Measurements from ENCODE around the gene FARP1.

FARP1 gene

DNA sequence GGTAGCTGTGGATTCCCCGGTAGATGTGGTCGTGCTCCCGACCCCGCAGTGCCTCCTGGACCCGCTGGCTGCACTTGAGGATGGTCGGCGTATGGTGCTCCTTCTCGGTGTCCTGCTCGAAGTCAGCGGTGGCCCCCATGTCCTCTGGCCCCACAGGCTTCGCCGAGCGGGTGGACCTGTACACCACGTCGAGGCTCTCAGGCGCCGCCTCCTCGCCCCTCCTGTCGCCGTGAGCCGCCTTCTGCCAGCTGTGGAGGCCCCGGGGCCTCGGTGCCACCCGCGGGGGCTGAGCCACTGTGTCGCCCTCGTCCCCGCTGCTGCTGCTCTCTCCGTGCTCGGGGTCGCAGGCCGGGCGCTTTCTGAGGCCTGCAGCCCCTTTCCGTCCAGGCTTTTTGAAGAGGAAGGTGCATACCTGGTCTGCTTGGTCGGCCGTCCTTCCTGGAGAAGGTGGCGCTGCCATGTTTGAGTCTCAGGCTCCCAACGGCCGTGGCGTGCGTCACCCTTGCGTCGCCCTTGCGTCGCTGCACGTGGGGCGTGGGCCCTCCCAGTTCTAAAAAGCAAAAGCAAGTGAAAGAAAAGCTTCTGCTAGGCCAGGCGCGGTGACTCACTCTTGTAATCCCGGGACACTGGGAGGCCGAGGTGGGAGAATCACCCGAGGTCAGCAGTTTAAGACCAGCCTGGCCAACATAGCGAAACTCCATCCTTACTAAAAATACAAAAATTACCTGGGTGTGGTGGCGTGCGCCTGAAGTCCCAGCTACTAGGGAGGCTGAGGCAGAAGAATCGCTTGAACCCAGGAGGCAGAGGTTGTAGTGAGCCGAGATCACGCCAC, 34.1 kb downstream of the FARP1 start, which contains the start of gene RNF113B:
Gene RNF113B, minus strand, starts transcription at position 493 of the 832 bp plus-strand sequence. Its CDS starts 33 bp downstream, at position 460.
- TF ChIP-seq, protein P1, sequence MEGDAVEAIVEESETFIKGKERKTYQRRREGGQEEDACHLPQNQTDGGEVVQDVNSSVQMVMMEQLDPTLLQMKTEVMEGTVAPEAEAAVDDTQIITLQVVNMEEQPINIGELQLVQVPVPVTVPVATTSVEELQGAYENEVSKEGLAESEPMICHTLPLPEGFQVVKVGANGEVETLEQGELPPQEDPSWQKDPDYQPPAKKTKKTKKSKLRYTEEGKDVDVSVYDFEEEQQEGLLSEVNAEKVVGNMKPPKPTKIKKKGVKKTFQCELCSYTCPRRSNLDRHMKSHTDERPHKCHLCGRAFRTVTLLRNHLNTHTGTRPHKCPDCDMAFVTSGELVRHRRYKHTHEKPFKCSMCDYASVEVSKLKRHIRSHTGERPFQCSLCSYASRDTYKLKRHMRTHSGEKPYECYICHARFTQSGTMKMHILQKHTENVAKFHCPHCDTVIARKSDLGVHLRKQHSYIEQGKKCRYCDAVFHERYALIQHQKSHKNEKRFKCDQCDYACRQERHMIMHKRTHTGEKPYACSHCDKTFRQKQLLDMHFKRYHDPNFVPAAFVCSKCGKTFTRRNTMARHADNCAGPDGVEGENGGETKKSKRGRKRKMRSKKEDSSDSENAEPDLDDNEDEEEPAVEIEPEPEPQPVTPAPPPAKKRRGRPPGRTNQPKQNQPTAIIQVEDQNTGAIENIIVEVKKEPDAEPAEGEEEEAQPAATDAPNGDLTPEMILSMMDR (IDR thresholded peaks at IDR 0.05; ENCODE audit: insufficient read depth, low read length, poor library complexity, severe bottlenecking) = no peak

DNA sequence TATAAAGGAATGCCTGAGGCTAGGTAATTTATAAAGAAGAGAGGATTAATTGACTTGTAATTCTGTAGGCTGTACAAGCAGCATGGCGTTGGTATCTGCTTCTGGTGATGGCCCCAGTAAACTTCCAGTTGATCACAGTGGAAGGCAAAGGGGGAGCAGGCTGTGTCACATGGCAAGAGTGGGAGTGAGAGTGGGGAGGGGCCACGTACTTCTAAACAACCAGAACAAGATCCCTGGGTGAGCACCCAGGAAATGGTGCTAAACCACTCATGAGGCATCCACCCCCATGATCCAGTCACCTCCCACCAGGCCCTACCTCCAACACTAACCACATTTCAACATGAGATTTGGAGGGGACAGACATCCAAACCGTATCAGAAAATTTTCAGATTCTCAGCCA, 37.2 kb downstream of the FARP1 start:
- TF ChIP-seq, protein P1 (IDR thresholded peaks at IDR 0.05; ENCODE audit: insufficient read depth, low read length, poor library complexity, severe bottlenecking) = no peak
- no peak for DNase-seq (ENCODE audit: extremely low read depth, insufficient read length)
- no peaks in the 10 kb centered on the region for H3K36me3 ChIP-seq (ENCODE audit: control insufficient read depth, insufficient read depth, low read length)
- H3K27me3 ChIP-seq (replicated peaks; ENCODE audit: control insufficient read depth, insufficient read depth, low read length) = no peaks in the 10 kb centered on the region
- H3K4me3 ChIP-seq (replicated peaks; ENCODE audit: low read depth, low read length) = no peak overlapping the region

More for the DNA sequence above, 34.1 kb downstream of the FARP1 start, which contains the start of gene RNF113B:
- Histone ChIP-seq H3K4me3 (replicated peaks; ENCODE audit: low read depth, low read length) (no peak within 1 kb of the TSS), H3K36me3 (ENCODE audit: control insufficient read depth, insufficient read depth, low read length) (no peaks in the 10 kb centered on the region), H3K27me3 (replicated peaks; ENCODE audit: control insufficient read depth, insufficient read depth, low read length) (no peaks in the 10 kb centered on the region)
- no peak for DNase-seq (ENCODE audit: extremely low read depth, insufficient read length)

DNA sequence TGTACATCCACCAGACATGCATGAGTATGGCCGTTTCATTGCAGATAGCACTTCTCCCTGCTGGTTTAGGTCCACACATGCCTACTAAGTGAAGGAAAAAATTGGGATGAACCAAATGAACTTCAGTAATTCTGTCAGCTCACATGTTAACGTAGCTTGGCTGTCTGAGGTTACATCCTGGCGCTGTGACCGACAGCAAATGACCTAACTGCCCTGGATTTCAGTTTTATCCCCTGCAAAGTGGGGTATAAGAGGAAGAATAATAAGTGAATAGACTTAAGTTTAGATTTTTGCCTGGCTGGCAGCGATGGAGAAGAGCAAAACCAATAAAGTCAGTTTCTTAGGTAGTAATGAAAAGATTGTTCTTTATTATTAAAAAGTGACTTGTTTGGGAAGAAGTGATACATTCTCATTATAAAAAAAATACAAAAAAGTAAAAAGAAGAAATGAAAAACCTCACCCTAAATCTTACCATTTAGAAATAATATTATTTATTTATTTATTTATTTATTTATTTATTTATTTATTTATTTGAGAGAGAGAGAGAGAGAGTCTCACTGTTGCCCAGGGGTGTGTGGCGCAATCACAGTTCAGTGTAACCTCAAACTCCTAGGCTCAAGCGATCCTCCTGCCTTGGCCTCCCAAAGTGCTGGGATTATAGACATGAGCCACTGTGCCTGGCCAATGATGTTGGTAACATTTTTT, 38.4 kb downstream of the FARP1 start:
- no peak overlapping the region for H3K4me3 ChIP-seq (replicated peaks; ENCODE audit: low read depth, low read length)
- TF ChIP-seq, protein P1 (IDR thresholded peaks at IDR 0.05; ENCODE audit: insufficient read depth, low read length, poor library complexity, severe bottlenecking) = no peak
- no peaks in the 10 kb centered on the region for H3K27me3 ChIP-seq (replicated peaks; ENCODE audit: control insufficient read depth, insufficient read depth, low read length)
- no peak for DNase-seq (ENCODE audit: extremely low read depth, insufficient read length)
- H3K36me3 ChIP-seq (ENCODE audit: control insufficient read depth, insufficient read depth, low read length) = no peaks in the 10 kb centered on the region

DNA sequence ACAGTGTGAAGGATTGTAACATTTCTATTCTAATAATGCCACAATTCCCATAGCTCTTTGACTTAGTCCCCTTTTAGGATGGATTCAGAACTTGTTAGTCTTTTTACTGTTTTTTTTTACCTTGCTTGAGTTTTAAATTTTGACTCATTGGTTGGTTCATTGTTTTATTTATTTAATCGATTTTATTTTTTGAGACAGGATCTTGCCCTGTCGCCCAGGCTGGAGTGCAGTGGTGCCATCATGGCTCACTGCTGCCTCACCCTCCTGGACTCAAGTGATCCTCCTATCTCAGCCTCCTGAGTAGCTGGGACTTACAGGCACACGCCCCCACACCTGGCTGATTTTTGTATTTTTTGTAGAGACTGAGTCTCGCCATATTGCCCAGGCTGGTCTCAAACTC, 39.3 kb downstream of the FARP1 start:
- no peaks in the 10 kb centered on the region for H3K36me3 ChIP-seq (ENCODE audit: control insufficient read depth, insufficient read depth, low read length)
- no peak for DNase-seq (ENCODE audit: extremely low read depth, insufficient read length)
- no peaks in the 10 kb centered on the region for H3K27me3 ChIP-seq (replicated peaks; ENCODE audit: control insufficient read depth, insufficient read depth, low read length)
- TF ChIP-seq, protein P1 (IDR thresholded peaks at IDR 0.05; ENCODE audit: insufficient read depth, low read length, poor library complexity, severe bottlenecking) = no peak
- H3K4me3 ChIP-seq (replicated peaks; ENCODE audit: low read depth, low read length) = no peak overlapping the region

DNA sequence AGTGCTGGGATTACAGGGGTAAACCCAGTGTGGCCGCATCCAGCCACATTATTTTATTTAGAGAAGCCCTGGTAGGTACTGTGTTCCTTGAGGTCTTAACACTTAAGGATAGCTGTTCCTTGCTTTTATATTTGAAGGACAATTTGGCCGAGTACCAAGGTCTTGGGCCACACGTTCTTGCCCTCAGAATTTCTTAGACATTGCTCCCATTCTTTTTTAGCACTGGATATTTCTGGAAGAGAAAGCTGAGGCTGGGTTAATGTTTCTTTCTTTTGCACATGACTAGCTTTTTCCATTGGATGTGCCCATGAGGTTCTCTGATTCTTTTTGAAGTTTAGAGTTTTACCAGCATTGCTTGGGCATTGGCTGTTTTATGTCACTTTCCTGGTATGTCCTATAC, 39.7 kb downstream of the FARP1 start:
- no peak for DNase-seq (ENCODE audit: extremely low read depth, insufficient read length)

More for the DNA sequence above, 39.7 kb downstream of the FARP1 start:
- no peaks in the 10 kb centered on the region for H3K36me3 ChIP-seq (ENCODE audit: control insufficient read depth, insufficient read depth, low read length)
- no peak overlapping the region for H3K4me3 ChIP-seq (replicated peaks; ENCODE audit: low read depth, low read length)
- TF ChIP-seq, protein P1 (IDR thresholded peaks at IDR 0.05; ENCODE audit: insufficient read depth, low read length, poor library complexity, severe bottlenecking) = no peak
- no peaks in the 10 kb centered on the region for H3K27me3 ChIP-seq (replicated peaks; ENCODE audit: control insufficient read depth, insufficient read depth, low read length)

Measured in GM06990 (cell line).